GM12875 (cell line): ENCODE data around the gene PPP1R14D.

Experiments used
- H3K4me3 ChIP-seq: one replicate; pipeline ENCODE4 v1.5.1; 2011; ENCODE audit warnings: low read depth, low read length, control low read depth
- TF ChIP-seq, protein P1 (sequence below): IDR thresholded peaks from 2 replicates; pipeline ENCODE4 v1.5.1; 2011; ENCODE audit warnings: low read depth, mild to moderate bottlenecking, control low read depth, inconsistent platforms, low read length, moderate library complexity, borderline replicate concordance; ENCODE audit not compliant: insufficient read depth

PPP1R14D gene

DNA sequence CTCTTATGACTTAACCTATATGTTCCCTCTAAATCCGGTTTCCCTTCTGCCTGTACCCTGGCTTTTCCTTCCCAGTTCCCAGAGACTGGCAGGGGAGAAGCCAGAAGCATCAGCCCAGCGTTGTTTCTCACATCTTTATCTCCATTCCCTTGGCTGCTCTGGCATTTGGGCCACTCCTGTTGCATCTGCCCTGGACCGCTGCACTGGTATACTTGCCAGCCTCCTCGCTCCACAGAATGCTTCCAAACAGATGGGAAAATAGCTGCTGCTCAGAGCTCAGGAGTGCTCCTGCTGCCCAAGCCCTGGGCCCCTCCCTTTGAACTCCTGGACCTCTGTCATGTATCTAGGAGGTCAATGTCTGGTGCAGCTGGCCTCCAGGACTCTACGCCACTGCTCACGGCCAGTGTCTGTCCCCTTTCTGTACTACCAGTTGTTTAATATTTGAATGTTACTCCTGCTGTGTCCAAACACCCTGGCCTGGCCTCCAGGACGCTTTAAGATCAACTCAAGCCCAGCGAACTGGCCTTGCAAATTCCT is 22.1 kb upstream of the PPP1R14D start:
- TF ChIP-seq, protein P1, sequence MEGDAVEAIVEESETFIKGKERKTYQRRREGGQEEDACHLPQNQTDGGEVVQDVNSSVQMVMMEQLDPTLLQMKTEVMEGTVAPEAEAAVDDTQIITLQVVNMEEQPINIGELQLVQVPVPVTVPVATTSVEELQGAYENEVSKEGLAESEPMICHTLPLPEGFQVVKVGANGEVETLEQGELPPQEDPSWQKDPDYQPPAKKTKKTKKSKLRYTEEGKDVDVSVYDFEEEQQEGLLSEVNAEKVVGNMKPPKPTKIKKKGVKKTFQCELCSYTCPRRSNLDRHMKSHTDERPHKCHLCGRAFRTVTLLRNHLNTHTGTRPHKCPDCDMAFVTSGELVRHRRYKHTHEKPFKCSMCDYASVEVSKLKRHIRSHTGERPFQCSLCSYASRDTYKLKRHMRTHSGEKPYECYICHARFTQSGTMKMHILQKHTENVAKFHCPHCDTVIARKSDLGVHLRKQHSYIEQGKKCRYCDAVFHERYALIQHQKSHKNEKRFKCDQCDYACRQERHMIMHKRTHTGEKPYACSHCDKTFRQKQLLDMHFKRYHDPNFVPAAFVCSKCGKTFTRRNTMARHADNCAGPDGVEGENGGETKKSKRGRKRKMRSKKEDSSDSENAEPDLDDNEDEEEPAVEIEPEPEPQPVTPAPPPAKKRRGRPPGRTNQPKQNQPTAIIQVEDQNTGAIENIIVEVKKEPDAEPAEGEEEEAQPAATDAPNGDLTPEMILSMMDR, result no peak
- H3K4me3 ChIP-seq, result no peak overlapping the region

DNA sequence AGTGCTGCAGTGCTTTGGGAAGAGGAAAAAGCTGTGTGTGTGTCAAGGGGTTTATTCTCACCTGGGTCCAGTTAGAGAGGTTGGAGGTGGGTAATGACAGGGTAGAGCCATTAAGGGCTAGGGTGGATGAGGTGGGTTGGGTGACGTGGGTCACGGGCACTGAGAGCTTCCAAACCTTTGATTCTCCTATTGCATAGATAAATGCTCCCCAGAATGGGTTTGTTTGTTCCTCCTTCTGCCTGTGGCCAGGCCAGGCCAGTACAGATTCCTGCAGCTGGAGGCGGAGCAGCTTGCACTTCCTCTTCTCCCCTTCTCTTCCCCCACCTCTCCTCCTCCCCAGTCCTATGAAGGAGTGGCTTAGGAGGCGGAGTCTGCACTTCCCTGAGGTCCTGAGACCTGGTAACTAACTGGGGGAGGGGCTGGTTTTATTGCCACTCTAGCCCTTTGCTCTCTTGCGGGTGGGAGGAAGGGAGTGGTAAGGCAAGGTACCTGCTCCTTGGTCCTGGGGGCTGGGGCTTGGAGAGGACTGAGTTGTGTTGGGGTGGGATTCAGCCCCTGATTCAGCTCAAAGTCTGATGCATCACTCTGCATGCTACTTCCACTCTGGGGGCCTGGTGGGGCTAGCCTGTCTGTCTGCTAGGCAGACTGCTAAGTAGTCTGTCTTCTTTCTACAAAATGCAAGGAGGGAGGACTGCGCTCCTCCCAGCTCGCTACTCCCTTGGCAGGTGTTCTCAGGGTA is 18.9 kb upstream of the PPP1R14D start:
- H3K4me3 ChIP-seq, result peak overlapping the region; percentile 12
- TF ChIP-seq, protein P1, result no peak

DNA sequence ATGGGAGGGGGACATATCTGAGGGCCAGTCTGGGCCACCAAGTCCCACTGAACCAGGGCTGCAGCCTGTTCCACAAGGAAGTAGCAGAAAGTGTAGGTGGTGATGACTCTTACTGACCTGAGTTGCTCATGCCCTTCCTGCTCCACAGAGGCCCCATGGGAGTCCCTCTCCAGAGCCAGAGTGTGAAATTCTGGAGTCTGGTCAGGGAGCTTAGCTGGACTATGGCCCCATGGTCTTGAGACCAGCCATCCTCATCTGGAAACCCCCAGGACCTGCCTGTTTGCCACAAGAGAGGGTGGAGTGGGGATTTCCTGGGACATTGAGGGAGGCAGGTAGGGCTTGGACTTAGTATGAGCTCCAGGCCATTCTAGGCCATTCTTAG is 18.3 kb upstream of the PPP1R14D start:
- H3K4me3 ChIP-seq, result peak overlapping the region; percentile 12
- TF ChIP-seq, protein P1, result no peak

DNA sequence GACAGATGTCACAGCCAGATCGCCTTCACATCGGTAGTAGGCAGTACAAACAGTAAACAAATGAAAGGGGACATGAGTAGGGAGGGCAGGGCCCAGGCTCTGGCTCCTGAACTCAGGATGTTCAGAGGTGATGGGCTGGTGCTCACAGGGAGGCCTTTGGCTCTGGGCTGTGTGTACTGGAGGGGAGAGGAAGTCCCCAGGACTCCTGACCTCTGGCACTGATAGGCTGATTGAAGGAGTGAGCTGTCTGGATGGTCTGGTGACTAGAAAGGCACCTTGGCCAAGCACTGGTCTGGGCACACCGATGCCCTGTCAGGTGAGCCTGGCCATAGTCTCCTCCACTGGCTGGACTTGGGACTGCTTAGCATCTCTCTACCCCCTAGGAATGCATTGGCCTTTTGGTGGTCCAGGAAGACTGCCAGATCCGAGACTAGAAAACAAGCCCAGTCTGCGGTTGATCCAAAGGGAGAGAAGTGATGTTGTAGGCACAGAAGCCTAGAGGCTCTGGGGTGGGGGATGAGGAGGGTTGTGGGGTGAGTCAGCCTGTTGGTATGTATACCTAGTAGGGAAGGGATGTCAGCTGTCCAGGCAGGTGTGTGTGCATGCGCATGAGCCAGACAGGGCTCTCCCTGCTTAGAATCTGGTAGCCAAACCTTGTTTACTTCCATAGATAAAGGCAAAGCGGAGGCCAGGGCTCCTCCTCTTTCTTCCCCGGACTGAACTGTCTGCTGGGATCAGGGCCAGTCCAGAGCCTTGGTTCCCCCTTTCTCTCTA is 17.2 kb upstream of the PPP1R14D start:
- TF ChIP-seq, protein P1, result no peak
- no peak overlapping the region for H3K4me3 ChIP-seq

DNA sequence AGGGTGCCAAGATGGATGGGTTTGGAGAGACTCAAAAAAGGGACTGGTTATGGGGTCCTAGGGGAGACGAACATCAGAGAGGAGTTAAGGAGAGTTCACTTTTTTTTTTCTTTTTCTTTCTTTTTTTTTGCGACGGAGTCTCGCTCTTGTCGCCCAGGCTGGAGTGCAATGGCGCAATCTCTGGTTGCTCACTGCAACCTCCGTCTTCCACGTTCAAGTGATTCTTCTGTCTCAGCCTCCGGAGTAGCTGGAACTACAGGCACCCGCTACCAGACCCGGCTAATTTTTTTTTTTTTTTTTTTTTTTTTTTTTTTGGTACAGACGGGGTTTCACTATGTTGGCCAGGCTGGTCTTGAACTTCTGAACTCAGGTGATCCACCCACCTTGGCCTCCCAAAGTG is 16.5 kb upstream of the PPP1R14D start:
- peak overlapping the region; percentile 69 for H3K4me3 ChIP-seq
- TF ChIP-seq, protein P1, result no peak

DNA sequence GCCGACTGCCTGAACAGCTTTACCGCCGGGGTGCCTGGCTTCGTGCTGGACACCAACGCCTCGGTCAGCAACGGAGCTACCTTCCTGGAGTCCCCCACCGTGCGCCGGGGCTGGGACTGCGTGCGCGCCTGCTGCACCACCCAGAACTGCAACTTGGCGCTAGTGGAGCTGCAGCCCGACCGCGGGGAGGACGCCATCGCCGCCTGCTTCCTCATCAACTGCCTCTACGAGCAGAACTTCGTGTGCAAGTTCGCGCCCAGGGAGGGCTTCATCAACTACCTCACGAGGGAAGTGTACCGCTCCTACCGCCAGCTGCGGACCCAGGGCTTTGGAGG is 16.2 kb upstream of the PPP1R14D start:
- peak overlapping the region; percentile 69 for H3K4me3 ChIP-seq
- TF ChIP-seq, protein P1, result no peak
